GM12878 (cell line): ENCODE results near the gene MAGEB1. TPM values are rescaled to one million over a fixed set of nuclear protein-coding genes. Genes with fewer than 3 reads are reported as not detected.

Source experiments
- ATAC-seq: fragments of 200-7000 bp; cut with Tn5 transposase; 3 replicates; pipeline ENCODE4 v1.9.1; 2020; ENCODE audit warnings: mild to moderate bottlenecking, moderate library complexity
- BruUV-seq: library from RNA; stranded (reverse); fragments of 400-500 nt; replicated peaks from 2 replicates; lab custom pipeline; 2021; lab: Mats Ljungman, UMichigan
- CTCF ChIA-PET: fragments of 300-600 bp; sonication (Branson Sonifier 250); formaldehyde crosslinking; extraction: SDS; loops from one replicate; lab custom pipeline; 2021; ENCODE audit warnings: inconsistent platforms; lab: Yijun Ruan, JAX
- POLR2A ChIA-PET: fragments of 350-600 bp; formaldehyde crosslinking; extraction: SDS; loops from one replicate; lab custom pipeline; 2021; ENCODE audit warnings: inconsistent platforms; lab: Charles Lee
- RAD21 ChIA-PET: fragments of 300-600 bp; sonication (Branson Sonifier 250); formaldehyde crosslinking; loops from one replicate; lab custom pipeline; 2023; ENCODE audit warnings: antibody characterized with exemption; ENCODE audit not compliant: unreplicated experiment; lab: Charles Lee
- SMC1A ChIA-PET: fragments of 300-600 bp; sonication (Branson Sonifier 250); formaldehyde crosslinking; loops from one replicate; lab custom pipeline; 2023; ENCODE audit not compliant: unreplicated experiment, uncharacterized antibody; lab: Charles Lee
- DNase-seq: peaks from one replicate; pipeline ENCODE4 v3.0.0-alpha.2; 2011; ENCODE audit warnings: low read depth, low spot score
- FAIRE-seq: peaks from 3 replicates; lab custom pipeline; 2011; peaks lifted over from hg19 to GRCh38; lab: Jason Lieb, UNC
- H2AFZ ChIP-seq: 2 replicates; pipeline ENCODE4 v1.6.0; 2011; ENCODE audit warnings: low read depth, low read length, control low read depth; ENCODE audit not compliant: control insufficient read depth
- H3K27ac ChIP-seq: 2 replicates; pipeline ENCODE4 v1.5.1; 2011; ENCODE audit warnings: control low read depth; ENCODE audit not compliant: control insufficient read depth, insufficient read depth
- H3K27me3 ChIP-seq, 2 experiments: replicated peaks in 1 of 2; 2 replicates each; pipeline versions ENCODE4 v1.6.0 to v1.6.1; 2011; ENCODE audit warnings: low read length in 1 of 2; ENCODE audit not compliant: control insufficient read depth in 2 of 2, insufficient read depth in 2 of 2
- H3K36me3 ChIP-seq, 2 experiments: 2 replicates each; pipeline ENCODE4 v1.5.1; 2011; ENCODE audit warnings: low read length in 1 of 2; ENCODE audit not compliant: control insufficient read depth in 2 of 2, insufficient read depth in 2 of 2
- H3K4me1 ChIP-seq: 2 replicates; pipeline ENCODE4 v1.6.1; 2011; ENCODE audit warnings: mild to moderate bottlenecking, low read length, moderate library complexity, mixed read lengths; ENCODE audit not compliant: control insufficient read depth, insufficient read depth
- H3K4me2 ChIP-seq: 2 replicates; pipeline ENCODE4 v1.6.0; 2011; ENCODE audit warnings: control low read depth; ENCODE audit not compliant: control insufficient read depth, insufficient read depth
- H3K4me3 ChIP-seq: fragments of 200-600 bp; sonication (generic); 2 replicates; pipeline ENCODE4 v1.5.1; 2016
- H3K79me2 ChIP-seq: 2 replicates; pipeline ENCODE4 v1.6.0; 2011; ENCODE audit warnings: low read length; ENCODE audit not compliant: control insufficient read depth, insufficient read depth
- H3K9ac ChIP-seq: 2 replicates; pipeline ENCODE4 v1.8.0; 2011; ENCODE audit warnings: low read length, control low read depth, mixed read lengths; ENCODE audit not compliant: control insufficient read depth, insufficient read depth
- H3K9me3 ChIP-seq: replicated peaks from 3 replicates; pipeline ENCODE4 v1.5.1; 2011; ENCODE audit warnings: mild to moderate bottlenecking, low read length; ENCODE audit not compliant: control insufficient read depth, insufficient read depth
- H4K20me1 ChIP-seq: 2 replicates; pipeline ENCODE4 v1.6.0; 2011; ENCODE audit not compliant: control insufficient read depth, insufficient read depth
- ASH2L ChIP-seq: fragments of 300-600, 200-600 bp; sonication (generic); IDR thresholded peaks from 2 replicates; pipeline ENCODE4 v1.6.1; 2017; ENCODE audit warnings: low read depth, mild to moderate bottlenecking, borderline replicate concordance
- JUNB ChIP-seq: IDR thresholded peaks from 2 replicates; pipeline ENCODE4 v1.6.1; 2016; ENCODE audit warnings: antibody characterized with exemption, mild to moderate bottlenecking
- MEF2B ChIP-seq: fragments of 450-650 bp; IDR thresholded peaks from 2 replicates; pipeline ENCODE4 v1.6.1; 2018; ENCODE audit warnings: mild to moderate bottlenecking, moderate library complexity; ENCODE audit not compliant: partially characterized antibody, poor library complexity, severe bottlenecking
- NFXL1 ChIP-seq: fragments of 450-650 bp; IDR thresholded peaks from 2 replicates; pipeline ENCODE4 v1.6.1; 2017; ENCODE audit warnings: antibody characterized with exemption, mild to moderate bottlenecking, borderline replicate concordance
- NFYA ChIP-seq: IDR thresholded peaks from 2 replicates; pipeline ENCODE4 v1.6.1; 2011; ENCODE audit warnings: low read depth, mild to moderate bottlenecking, low read length, improper control_type of control experiment, borderline replicate concordance
- PML ChIP-seq: IDR thresholded peaks from 2 replicates; pipeline ENCODE4 v1.6.1; 2012; ENCODE audit warnings: low read length, inconsistent platforms
- RELA ChIP-seq: fragments of 450-650 bp; IDR thresholded peaks from 2 replicates; pipeline ENCODE4 v1.8.0; 2014; ENCODE audit warnings: borderline replicate concordance; ENCODE audit not compliant: partially characterized antibody
- WGBS: methylation state at CpG from one replicate; pipeline ENCODE4 v1.1.6; 2016; ENCODE audit warnings: low lambda C conversion rate; ENCODE audit not compliant: insufficient replicate concordance, insufficient coverage; ENCODE audit errors: missing lambda C conversion rate; 5-methylcytosine and 5-hydroxymethylcytosine counted together
- in situ Hi-C: fragments of 300-500 bp; cut with MboI; formaldehyde crosslinking; loops from 9 replicates; pipeline ENCODE4 v1.14.3; 2018; ENCODE audit warnings: mixed read lengths
- intact Hi-C: fragments of 100-400 bp; cut with micrococcal nuclease; formaldehyde crosslinking; loops from one replicate; pipeline ENCODE4 v1.14.2; 2022; ENCODE audit not compliant: unreplicated experiment
- polyA plus RNA-seq, 11 experiments: library from polyadenylated mRNA; depleted of rRNA in 4 of 11; unstranded in 6 of 11; stranded (reverse) in 5 of 11; fragments of >200 nt; fragmentation: Nextera tagmentation in 4 of 11; fragmentation: Illumina TruSeq in 1 of 11; extraction: Ambion mirVana in 4 of 11; extraction: Trizol in 1 of 11; gene quantifications; 1 replicate in 1 of 11; 2 replicates in 10 of 11; pipeline versions ENCODE4 v1.2.1 to v1.2.3, GENCODE V29; 2011 to 2016; ENCODE audit warnings: inconsistent platforms in 2 of 11, missing spikeins in 2 of 11, low read depth in 1 of 11
- total RNA-seq, 4 experiments: library from RNA; depleted of rRNA in 3 of 4; stranded (reverse); fragments of >200 nt in 3 of 4; fragmentation: Illumina TruSeq in 1 of 4; extraction: Trizol in 1 of 4; gene quantifications; 2 replicates each; pipeline versions ENCODE4 v1.2.1 to v1.2.3, GENCODE V29; 2013 to 2021

MAGEB1 gene
- total and polyA plus RNA-seq, 10 of the 15 experiments (the other 5 are each of a cell fraction or from before 2014, with no cell fraction given): 0.04 to 0.06 TPM; not detected in 8

DNA sequence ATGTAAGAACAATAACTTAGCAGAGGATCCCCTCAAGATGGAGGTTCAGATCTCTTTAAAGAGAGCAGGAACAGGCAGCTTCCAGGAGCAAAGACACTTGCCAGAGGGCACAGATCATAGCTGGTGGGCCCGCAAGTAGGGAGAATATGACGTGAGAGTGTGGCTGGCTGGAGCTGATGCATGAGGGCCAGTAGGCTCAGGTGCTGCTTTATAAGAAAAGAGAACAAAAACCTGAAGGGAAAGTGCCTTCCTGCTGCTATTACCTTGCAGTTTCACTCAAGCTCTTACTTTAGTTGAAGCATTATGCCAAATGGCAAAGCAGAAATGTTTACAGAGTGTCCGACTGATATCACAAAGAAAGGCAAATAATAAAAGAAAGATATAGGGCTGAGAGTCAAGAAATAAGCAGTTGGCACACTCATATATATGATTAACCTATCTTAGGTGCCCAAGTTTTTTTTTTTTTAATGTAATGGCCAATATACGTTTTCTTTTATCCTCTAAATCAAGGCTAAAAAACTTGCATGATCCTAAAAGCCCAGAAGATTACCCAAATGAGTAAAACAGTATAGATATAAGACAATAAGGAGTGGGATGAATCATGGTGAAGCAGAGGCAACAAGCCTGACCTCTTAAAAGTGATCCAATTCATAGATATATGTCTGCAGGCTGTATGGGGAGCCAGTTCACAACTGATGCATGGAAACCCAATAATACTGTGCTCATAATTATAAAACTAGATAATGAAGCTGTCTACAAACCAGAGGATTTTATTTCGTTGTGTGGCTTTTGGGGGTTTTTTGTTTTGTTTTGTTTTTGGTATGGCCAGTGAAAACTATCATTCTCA lies 49.7 kb downstream of the MAGEB1 start:
- no peaks in the 10 kb centered on the region for H3K4me1 ChIP-seq
- no peak overlapping the region for H3K4me2 ChIP-seq
- BruUV-seq: no TSS peak
- POLR2A ChIA-PET: no interaction called here
- no peaks in the 10 kb centered on the region for H4K20me1 ChIP-seq
- RAD21 ChIA-PET: no interaction called here
- no peaks in the 10 kb centered on the region for H3K9me3 ChIP-seq
- intact Hi-C loops: no loop called here
- H3K79me2 ChIP-seq: no peaks in the 10 kb centered on the region
- in situ Hi-C loops: no loop called here
- H3K4me3 ChIP-seq: no peak overlapping the region
- peak; percentile 55 for ATAC-seq
- FAIRE-seq: no peak
- no peak overlapping the region for H3K9ac ChIP-seq
- no peak overlapping the region for H3K27ac ChIP-seq
- CTCF ChIA-PET: no interaction called here
- H3K27me3 ChIP-seq: no peaks in the 10 kb centered on the region; a peak in 1 of 4 replicates
- SMC1A ChIA-PET: no interaction called here
- no peaks in the 10 kb centered on the region for H3K36me3 ChIP-seq
- WGBS: 14% methylated on average over 5 of the region's 5 CpGs
- TF ChIP-seq RELA (no peak), ASH2L (no peak), NFYA (no peak), MEF2B (no peak), JUNB (0 out of 2 replicates have a peak, but pooled peaks have one; percentile 25), PML (no peak)
- H2AFZ ChIP-seq: no peak overlapping the region
- no peak for DNase-seq

GRCh38 chrX:30301208-30301607 lies 54.3 kb downstream of the MAGEB1 start:
- SMC1A ChIA-PET: no interaction called here
- H3K27me3 ChIP-seq: no peaks in the 10 kb centered on the region; a peak in 1 of 4 replicates
- no peak overlapping the region for H3K4me2 ChIP-seq
- POLR2A ChIA-PET: no interaction called here
- CTCF ChIA-PET: interaction anchor here (0.6 to 0.7 kb wide), 2 partner anchors 23 to 118 kb away, joined by 3 to 4 read pairs; no protein-coding TSS in a partner anchor
- TF ChIP-seq NFXL1: no peak
- no TSS peak for BruUV-seq
- in situ Hi-C loops: no loop called here
- H3K27ac ChIP-seq: no peak overlapping the region
- DNase-seq: no peak
- intact Hi-C loops: no loop called here
- no peaks in the 10 kb centered on the region for H3K36me3 ChIP-seq
- H4K20me1 ChIP-seq: no peaks in the 10 kb centered on the region
- H3K9ac ChIP-seq: no peak overlapping the region
- H3K79me2 ChIP-seq: no peaks in the 10 kb centered on the region
- FAIRE-seq: no peak
- no peak overlapping the region for H2AFZ ChIP-seq
- H3K4me1 ChIP-seq: no peaks in the 10 kb centered on the region
- no peak overlapping the region for H3K4me3 ChIP-seq
- ATAC-seq: no peak
- RAD21 ChIA-PET: no interaction called here
- no peaks in the 10 kb centered on the region for H3K9me3 ChIP-seq

Other genes with a start within 250 kb of the MAGEB1 start
- not detected in 2 replicates for gene MAGEB2, start 31.6 kb upstream of the MAGEB1 start, total RNA-seq (2014; rRNA removed)
- gene MAGEB2, start 31.6 kb upstream of the MAGEB1 start, total RNA-seq (2014; rRNA removed; fragmentation: Illumina TruSeq; extraction: Trizol): not detected in 2 replicates
- gene MAGEB2, start 31.6 kb upstream of the MAGEB1 start, total RNA-seq (2021): not detected in 2 replicates
- gene MAGEB2, start 31.6 kb upstream of the MAGEB1 start, polyA plus RNA-seq (2011; rRNA removed): not detected in 2 replicates
- gene MAGEB2, start 31.6 kb upstream of the MAGEB1 start, polyA plus RNA-seq (2014; fragmentation: Illumina TruSeq; extraction: Trizol): not detected in 2 replicates
- not detected for gene MAGEB2, start 31.6 kb upstream of the MAGEB1 start, polyA plus RNA-seq (2014; fragmentation: Nextera tagmentation; extraction: Ambion mirVana)
- not detected in 2 replicates for gene MAGEB2, start 31.6 kb upstream of the MAGEB1 start, polyA plus RNA-seq (2014; rRNA removed)
- gene MAGEB2, start 31.6 kb upstream of the MAGEB1 start, polyA plus RNA-seq (2016; fragmentation: Nextera tagmentation; extraction: Ambion mirVana): not detected
- gene MAGEB3, start 16.5 kb upstream of the MAGEB1 start, total RNA-seq (2014; rRNA removed): not detected in 2 replicates
- gene MAGEB3, start 16.5 kb upstream of the MAGEB1 start, total RNA-seq (2014; rRNA removed; fragmentation: Illumina TruSeq; extraction: Trizol): not detected in 2 replicates
- not detected in 2 replicates for gene MAGEB3, start 16.5 kb upstream of the MAGEB1 start, total RNA-seq (2021)
- not detected in 2 replicates for gene MAGEB3, start 16.5 kb upstream of the MAGEB1 start, polyA plus RNA-seq (2011; rRNA removed)
- not detected in 2 replicates for gene MAGEB3, start 16.5 kb upstream of the MAGEB1 start, polyA plus RNA-seq (2014; fragmentation: Illumina TruSeq; extraction: Trizol)
- gene MAGEB3, start 16.5 kb upstream of the MAGEB1 start, polyA plus RNA-seq (2014; fragmentation: Nextera tagmentation; extraction: Ambion mirVana): not detected
- gene MAGEB3, start 16.5 kb upstream of the MAGEB1 start, polyA plus RNA-seq (2014; rRNA removed): not detected in 2 replicates
- not detected for gene MAGEB3, start 16.5 kb upstream of the MAGEB1 start, polyA plus RNA-seq (2016; fragmentation: Nextera tagmentation; extraction: Ambion mirVana)
- not detected in 2 replicates for gene MAGEB4, start 5.1 kb upstream of the MAGEB1 start, total RNA-seq (2014; rRNA removed)
- not detected in 2 replicates for gene MAGEB4, start 5.1 kb upstream of the MAGEB1 start, total RNA-seq (2014; rRNA removed; fragmentation: Illumina TruSeq; extraction: Trizol)
- gene MAGEB4, start 5.1 kb upstream of the MAGEB1 start, total RNA-seq (2021): not detected in 2 replicates
- gene MAGEB4, start 5.1 kb upstream of the MAGEB1 start, polyA plus RNA-seq (2011; rRNA removed): not detected in 2 replicates
- 0.04 TPM in 1 of 2 replicates, not detected in the other for gene MAGEB4, start 5.1 kb upstream of the MAGEB1 start, polyA plus RNA-seq (2014; fragmentation: Illumina TruSeq; extraction: Trizol)
- not detected for gene MAGEB4, start 5.1 kb upstream of the MAGEB1 start, polyA plus RNA-seq (2014; fragmentation: Nextera tagmentation; extraction: Ambion mirVana)
- not detected in 2 replicates for gene MAGEB4, start 5.1 kb upstream of the MAGEB1 start, polyA plus RNA-seq (2014; rRNA removed)
- gene MAGEB4, start 5.1 kb upstream of the MAGEB1 start, polyA plus RNA-seq (2016; fragmentation: Nextera tagmentation; extraction: Ambion mirVana): not detected
- gene NR0B1, start 62.2 kb downstream of the MAGEB1 start, total RNA-seq (2014; rRNA removed): not detected in 2 replicates
- gene NR0B1, start 62.2 kb downstream of the MAGEB1 start, total RNA-seq (2014; rRNA removed; fragmentation: Illumina TruSeq; extraction: Trizol): not detected in 2 replicates
- not detected in 2 replicates for gene NR0B1, start 62.2 kb downstream of the MAGEB1 start, total RNA-seq (2021)
- not detected in 2 replicates for gene NR0B1, start 62.2 kb downstream of the MAGEB1 start, polyA plus RNA-seq (2011; rRNA removed)
- gene NR0B1, start 62.2 kb downstream of the MAGEB1 start, polyA plus RNA-seq (2014; fragmentation: Illumina TruSeq; extraction: Trizol): not detected in 2 replicates
- gene NR0B1, start 62.2 kb downstream of the MAGEB1 start, polyA plus RNA-seq (2014; fragmentation: Nextera tagmentation; extraction: Ambion mirVana): not detected
- not detected in 2 replicates for gene NR0B1, start 62.2 kb downstream of the MAGEB1 start, polyA plus RNA-seq (2014; rRNA removed)
- gene NR0B1, start 62.2 kb downstream of the MAGEB1 start, polyA plus RNA-seq (2016; fragmentation: Nextera tagmentation; extraction: Ambion mirVana): not detected